Tibial nerve (tissue), 4 donors: ENCODE measurements around the gene MPRIP. TPM values are rescaled to one million over a fixed set of nuclear protein-coding genes. Genes with fewer than 3 reads are reported as not detected.

ENCODE experiments used
- DNase-seq, 2 donors: peaks; one replicate each; pipeline ENCODE4 v3.0.0-alpha.2; 2019; ENCODE audit warnings: low spot score in 2 of 2
- H3K27ac ChIP-seq, 4 donors: fragments of 200-600 bp; sonication (generic) in 3 of 4; one replicate each; pipeline ENCODE4 v1.5.1; 2017 to 2019; ENCODE audit warnings: mild to moderate bottlenecking in 1 of 4
- H3K27me3 ChIP-seq, 2 donors: fragments of 200-600 bp; sonication (generic) in 1 of 2; one replicate each; pipeline versions ENCODE4 v1.5.1 to v1.6.0; 2017 to 2019
- H3K36me3 ChIP-seq, 3 donors: fragments of 200-600 bp; sonication (generic); one replicate each; pipeline ENCODE4 v1.5.1; 2018 to 2019
- H3K4me1 ChIP-seq, 4 donors: fragments of 200-600 bp; sonication (generic) in 3 of 4; one replicate each; pipeline ENCODE4 v1.5.1; 2017 to 2019
- H3K4me3 ChIP-seq, 4 donors: fragments of 200-600 bp; sonication (generic) in 3 of 4; one replicate each; pipeline ENCODE4 v1.5.1; 2017 to 2019; ENCODE audit warnings: mild to moderate bottlenecking in 1 of 4, moderate library complexity in 1 of 4
- H3K9me3 ChIP-seq, 4 donors: fragments of 200-600 bp; sonication (generic) in 3 of 4; one replicate each; pipeline ENCODE4 v1.5.1; 2017 to 2019
- CTCF ChIP-seq, 5 experiments: fragments of 200-600 bp in 3 of 5; fragments of 450-650 bp in 2 of 5; sonication (generic) in 3 of 5; IDR thresholded peaks; one replicate each; pipeline ENCODE4 v1.5.1; 2016 to 2019; ENCODE audit warnings: antibody characterized with exemption in 5 of 5, mild to moderate bottlenecking in 3 of 5, moderate library complexity in 2 of 5
- EP300 ChIP-seq, 2 donors: sonication (generic); formaldehyde crosslinking; IDR thresholded peaks; one replicate each; pipeline ENCODE4 v1.6.1; 2017; ENCODE audit warnings: antibody characterized with exemption in 2 of 2, mild to moderate bottlenecking in 1 of 2
- POLR2A ChIP-seq, 2 donors: fragments of 450-650 bp; IDR thresholded peaks; one replicate each; pipeline ENCODE4 v1.6.1; 2017; ENCODE audit warnings: antibody characterized with exemption in 2 of 2, mild to moderate bottlenecking in 2 of 2, moderate library complexity in 2 of 2
- WGBS, 2 donors: methylation state at CpG; one replicate each; pipeline ENCODE4 v1.1.5; 2018; 5-methylcytosine and 5-hydroxymethylcytosine counted together
- total RNA-seq, 4 donors: library from RNA; depleted of rRNA; stranded (reverse); fragments of >200 nt; gene quantifications; one replicate each; pipeline ENCODE4 v1.1.0, GENCODE V29; 2016

The MPRIP gene
- total RNA-seq, 4 donors from 2014 or later = 216 to 291 (median 265) TPM

GRCh38 chr17:17079761-17080160 lies 37.5 kb downstream of the MPRIP start:
- TF ChIP-seq EP300 (IDR thresholded peaks at IDR 0.05) = peak in 1 of 2 donors; percentile 35
- TF ChIP-seq POLR2A (IDR thresholded peaks at IDR 0.05) = no peak
- no peak for TF ChIP-seq CTCF (IDR thresholded peaks at IDR 0.05)
- 49% methylated on average over 6 of the region's 6 CpGs for WGBS, 2 donors
- H3K9me3 ChIP-seq = no peaks in the 10 kb centered on the region
- peak overlapping the region in 2 of 4 donors; percentile 67 to 69 for H3K27ac ChIP-seq
- peak; percentile 28 to 33 for DNase-seq
- no peaks in the 10 kb centered on the region for H3K27me3 ChIP-seq
- H3K4me1 ChIP-seq = peaks cover 0 to 94% (median 42%) of the 10 kb centered on the region in 4 donors
- H3K4me3 ChIP-seq = no peak overlapping the region
- peaks cover 0 to 47% (median 0%) of the 10 kb centered on the region in 3 donors for H3K36me3 ChIP-seq

GRCh38 chr17:17080181-17080631 lies 37.9 kb downstream of the MPRIP start:
- no peaks in the 10 kb centered on the region for H3K9me3 ChIP-seq
- peaks cover 0 to 47% (median 0%) of the 10 kb centered on the region in 3 donors for H3K36me3 ChIP-seq
- H3K27me3 ChIP-seq = no peaks in the 10 kb centered on the region
- peak overlapping the region in 2 of 4 donors; percentile 67 to 69 for H3K27ac ChIP-seq
- no peak for DNase-seq
- WGBS, 2 donors = 56 to 60% methylated on average over 3 of the region's 3 CpGs
- peaks cover 0 to 90% (median 38%) of the 10 kb centered on the region in 4 donors for H3K4me1 ChIP-seq
- no peak overlapping the region for H3K4me3 ChIP-seq
- TF ChIP-seq EP300 (IDR thresholded peaks at IDR 0.05) (no peak), CTCF (IDR thresholded peaks at IDR 0.05) (no peak), POLR2A (IDR thresholded peaks at IDR 0.05) (no peak)

GRCh38 chr17:17080781-17081180 lies 38.5 kb downstream of the MPRIP start:
- Histone ChIP-seq H3K4me1 (peaks cover 0 to 90% (median 32%) of the 10 kb centered on the region in 4 donors), H3K27ac (peak overlapping the region in 2 of 4 donors; percentile 67 to 69), H3K27me3 (no peaks in the 10 kb centered on the region), H3K36me3 (peaks cover 0 to 53% (median 0%) of the 10 kb centered on the region in 3 donors), H3K4me3 (no peak overlapping the region), H3K9me3 (no peaks in the 10 kb centered on the region)
- DNase-seq = peak in 1 of 2 donors; percentile 7
- 83 to 89% methylated on average over 7 of the region's 7 CpGs for WGBS, 2 donors
- no peak for TF ChIP-seq EP300 (IDR thresholded peaks at IDR 0.05)
- TF ChIP-seq POLR2A (IDR thresholded peaks at IDR 0.05) = no peak
- TF ChIP-seq CTCF (IDR thresholded peaks at IDR 0.05) = no peak

GRCh38 chr17:17081304-17081940 lies 39.2 kb downstream of the MPRIP start:
- peak in 1 of 2 donors; percentile 5 for DNase-seq
- 59 to 65% methylated on average over 13 of the region's 13 CpGs for WGBS, 2 donors
- peaks cover 0 to 49% (median 0%) of the 10 kb centered on the region in 3 donors for H3K36me3 ChIP-seq
- TF ChIP-seq CTCF (IDR thresholded peaks at IDR 0.05) (no peak), EP300 (IDR thresholded peaks at IDR 0.05) (no peak), POLR2A (IDR thresholded peaks at IDR 0.05) (no peak)
- no peak overlapping the region for H3K4me3 ChIP-seq
- no peaks in the 10 kb centered on the region for H3K27me3 ChIP-seq
- peaks cover 0 to 88% (median 29%) of the 10 kb centered on the region in 4 donors for H3K4me1 ChIP-seq
- no peaks in the 10 kb centered on the region for H3K9me3 ChIP-seq
- H3K27ac ChIP-seq = peak overlapping the region in 2 of 4 donors; percentile 67 to 69

GRCh38 chr17:17082878-17083277 lies 40.6 kb downstream of the MPRIP start:
- Histone ChIP-seq H3K36me3 (peaks cover 0 to 50% (median 0%) of the 10 kb centered on the region in 3 donors), H3K9me3 (no peaks in the 10 kb centered on the region), H3K4me3 (no peak overlapping the region), H3K4me1 (peaks cover 0 to 89% (median 30%) of the 10 kb centered on the region in 4 donors), H3K27ac (peak overlapping the region in 1 of 4 donors; percentile 17), H3K27me3 (no peaks in the 10 kb centered on the region)
- no peak for TF ChIP-seq POLR2A (IDR thresholded peaks at IDR 0.05)
- TF ChIP-seq EP300 (IDR thresholded peaks at IDR 0.05) = no peak
- TF ChIP-seq CTCF (IDR thresholded peaks at IDR 0.05) = no peak
- DNase-seq = peak in 1 of 2 donors; percentile 4
- WGBS, 2 donors = 75 to 76% methylated on average over 4 of the region's 4 CpGs
